H1 (cell line): Measurements from ENCODE around the gene GNG11. TPM values are rescaled to one million over a fixed set of nuclear protein-coding genes. Genes with fewer than 3 reads are reported as not detected.

Experiments used
- CTCF ChIA-PET: fragments of 300-600 bp; sonication (Branson Sonifier 250); formaldehyde crosslinking; loops from one replicate; lab custom pipeline; 2021; ENCODE audit not compliant: partially characterized antibody; lab: Charles Lee
- POLR2A ChIA-PET: fragments of 300-600 bp; sonication (Branson Sonifier 250); formaldehyde crosslinking; loops from one replicate; lab custom pipeline; 2021; ENCODE audit warnings: inconsistent platforms; ENCODE audit not compliant: partially characterized antibody; lab: Charles Lee
- DNase-seq, 2 experiments: peaks; one replicate each; pipeline versions ENCODE4 v3.0.0 to v3.0.0-alpha.2; 2010 to 2022; ENCODE audit warnings: low spot score in 2 of 2, low read depth in 1 of 2, mixed read lengths in 1 of 2
- FAIRE-seq: peaks from 2 replicates; lab custom pipeline; 2011; peaks lifted over from hg19 to GRCh38; lab: Jason Lieb, UNC
- H2AFZ ChIP-seq: 2 replicates; pipeline ENCODE4 v1.8.1; 2012; ENCODE audit warnings: low read length, inconsistent platforms
- H2AK5ac ChIP-seq: 2 replicates; pipeline ENCODE4 v1.6.1; 2013; ENCODE audit warnings: low read depth, low read length
- H2BK120ac ChIP-seq: replicated peaks from 2 replicates; pipeline ENCODE3; 2013; ENCODE audit warnings: low read depth, low read length, inconsistent platforms
- H2BK12ac ChIP-seq: 2 replicates; pipeline ENCODE4 v1.6.1; 2013; ENCODE audit warnings: low read depth, low read length
- H2BK15ac ChIP-seq: 2 replicates; pipeline ENCODE4 v1.6.1; 2013; ENCODE audit warnings: low read length
- H2BK20ac ChIP-seq: 2 replicates; pipeline ENCODE4 v1.6.1; 2013; ENCODE audit warnings: low read length
- H2BK5ac ChIP-seq: 2 replicates; pipeline ENCODE4 v1.6.1; 2013; ENCODE audit warnings: low read depth, low read length
- H3K14ac ChIP-seq: 2 replicates; pipeline ENCODE4 v1.6.1; 2013; ENCODE audit warnings: inconsistent platforms; ENCODE audit not compliant: insufficient read length
- H3K18ac ChIP-seq: 2 replicates; pipeline ENCODE4 v1.6.1; 2013; ENCODE audit warnings: low read length; ENCODE audit errors: extremely low read depth
- H3K23ac ChIP-seq: 2 replicates; pipeline ENCODE4 v1.6.1; 2013; ENCODE audit warnings: inconsistent platforms; ENCODE audit not compliant: insufficient read length
- H3K23me2 ChIP-seq: 2 replicates; pipeline ENCODE4 v1.6.1; 2013; ENCODE audit warnings: low read depth, low read length
- H3K27ac ChIP-seq: 2 replicates; pipeline ENCODE4 v1.6.1; 2011; ENCODE audit warnings: low read depth, low read length, inconsistent platforms
- H3K27me3 ChIP-seq, 4 experiments: replicated peaks in 1 of 4; 1 replicate in 1 of 4; 2 replicates in 3 of 4; pipeline versions ENCODE4 v1.6.1 to v1.8.1; 2011 to 2013; ENCODE audit warnings: low read length in 3 of 4, mild to moderate bottlenecking in 3 of 4, inconsistent platforms in 2 of 4, mixed read lengths in 2 of 4, moderate library complexity in 1 of 4; ENCODE audit not compliant: control insufficient read depth in 3 of 4, insufficient read depth in 3 of 4; ENCODE audit errors: extremely low read depth in 1 of 4
- H3K36me3 ChIP-seq, 4 experiments: 2 replicates each; pipeline versions ENCODE4 v1.6.1 to v1.8.1; 2011 to 2013; ENCODE audit warnings: mild to moderate bottlenecking in 4 of 4, low read length in 3 of 4, moderate library complexity in 2 of 4, control low read depth in 1 of 4, inconsistent platforms in 1 of 4; ENCODE audit not compliant: insufficient read depth in 4 of 4, control insufficient read depth in 2 of 4
- H3K4ac ChIP-seq: replicated peaks from 2 replicates; pipeline ENCODE3; 2013; ENCODE audit warnings: low read length, low read depth, mixed read lengths, inconsistent platforms; ENCODE audit not compliant: insufficient read length
- H3K4me1 ChIP-seq, 4 experiments: replicated peaks in 1 of 4; 1 replicate in 1 of 4; 2 replicates in 3 of 4; pipeline versions ENCODE4 v1.6.1 to v1.8.1; 2011 to 2013; ENCODE audit warnings: low read length in 3 of 4, inconsistent platforms in 2 of 4, mixed read lengths in 1 of 4; ENCODE audit not compliant: insufficient read depth in 4 of 4, control insufficient read depth in 3 of 4
- H3K4me2 ChIP-seq, 2 experiments: 2 replicates each; pipeline versions ENCODE4 v1.6.1 to v1.8.1; 2011 to 2013; ENCODE audit warnings: low read depth in 2 of 2, low read length in 2 of 2, control low read depth in 1 of 2, inconsistent platforms in 1 of 2, mild to moderate bottlenecking in 1 of 2; ENCODE audit not compliant: insufficient read depth in 1 of 2
- H3K4me3 ChIP-seq, 4 experiments: fragments of 200-600, 300-600 bp in 1 of 4; sonication (generic), shearing (Covaris generic), sonication (Bioruptor Twin) in 1 of 4; 2 replicates each; pipeline versions ENCODE4 v1.5.1 to v1.8.1; 2011 to 2016; ENCODE audit warnings: low read length in 4 of 4, low read depth in 3 of 4, control low read depth in 2 of 4, inconsistent platforms in 2 of 4, mild to moderate bottlenecking in 2 of 4, mixed read lengths in 1 of 4, moderate library complexity in 1 of 4; ENCODE audit not compliant: insufficient read depth in 2 of 4; ENCODE audit errors: extremely low read depth in 1 of 4
- H3K56ac ChIP-seq: replicated peaks from 2 replicates; pipeline ENCODE3; 2013; ENCODE audit warnings: low read depth, mild to moderate bottlenecking, mixed read lengths, low read length, inconsistent platforms; ENCODE audit not compliant: insufficient read length
- H3K79me1 ChIP-seq: 2 replicates; pipeline ENCODE4 v1.6.1; 2013; ENCODE audit warnings: low read depth, low read length, control low read depth
- H3K79me2 ChIP-seq, 2 experiments: 2 replicates each; pipeline versions ENCODE4 v1.6.1 to v1.8.1; 2012 to 2013; ENCODE audit warnings: low read length in 2 of 2, mild to moderate bottlenecking in 2 of 2, inconsistent platforms in 1 of 2; ENCODE audit not compliant: insufficient read depth in 2 of 2, control insufficient read depth in 1 of 2
- H3K9ac ChIP-seq, 4 experiments: replicated peaks in 1 of 4; 1 replicate in 1 of 4; 2 replicates in 3 of 4; pipeline versions ENCODE4 v1.6.1 to v1.8.1; 2011 to 2013; ENCODE audit warnings: low read depth in 3 of 4, low read length in 3 of 4, control low read depth in 2 of 4, mild to moderate bottlenecking in 2 of 4, moderate library complexity in 2 of 4, inconsistent platforms in 1 of 4; ENCODE audit errors: extremely low read depth in 1 of 4
- H3K9me3 ChIP-seq, 2 experiments: 2 replicates each; pipeline versions ENCODE4 v1.6.1 to v1.8.1; 2012 to 2013; ENCODE audit warnings: mild to moderate bottlenecking in 2 of 2, moderate library complexity in 2 of 2, control low read depth in 1 of 2, inconsistent platforms in 1 of 2, low read depth in 1 of 2, low read length in 1 of 2, mixed read lengths in 1 of 2; ENCODE audit not compliant: insufficient read depth in 2 of 2
- H4K20me1 ChIP-seq, 2 experiments: replicated peaks in 1 of 2; 2 replicates each; pipeline versions ENCODE3 to v1.8.1; 2011 to 2013; ENCODE audit warnings: inconsistent platforms in 2 of 2, low read length in 2 of 2, mild to moderate bottlenecking in 1 of 2; ENCODE audit not compliant: insufficient read depth in 2 of 2, control insufficient read depth in 1 of 2
- H4K5ac ChIP-seq: 2 replicates; pipeline ENCODE4 v1.6.1; 2013; ENCODE audit warnings: low read length, low read depth, mixed read lengths, inconsistent platforms; ENCODE audit not compliant: insufficient read length
- H4K8ac ChIP-seq: 2 replicates; pipeline ENCODE4 v1.8.0; 2013; ENCODE audit warnings: mild to moderate bottlenecking, moderate library complexity, low read length, inconsistent platforms; ENCODE audit not compliant: insufficient read depth; ENCODE audit errors: extremely low read depth
- H4K91ac ChIP-seq: replicated peaks from 2 replicates; pipeline ENCODE3; 2013; ENCODE audit warnings: low read length, mixed read lengths, inconsistent platforms; ENCODE audit not compliant: insufficient read length
- CHD2 ChIP-seq: IDR thresholded peaks from 2 replicates; pipeline ENCODE4 v1.6.1; 2012; ENCODE audit warnings: low read length, improper control_type of control experiment
- CREB1 ChIP-seq: IDR thresholded peaks from 2 replicates; pipeline ENCODE4 v1.6.1; 2012; ENCODE audit warnings: inconsistent platforms
- EZH2 ChIP-seq: fragments of 200-600 bp; sonication (generic); IDR thresholded peaks from 2 replicates; pipeline ENCODE4 v1.7.1; 2012; ENCODE audit warnings: low read depth, mild to moderate bottlenecking, moderate library complexity, low read length, inconsistent platforms; ENCODE audit not compliant: severe bottlenecking
- JUND ChIP-seq: IDR thresholded peaks from 2 replicates; pipeline ENCODE4 v1.6.1; 2011; ENCODE audit warnings: mild to moderate bottlenecking, improper control_type of control experiment, low read length
- RBBP5 ChIP-seq: IDR thresholded peaks from 2 replicates; pipeline ENCODE4 v1.7.1; 2012; ENCODE audit warnings: low read depth, mild to moderate bottlenecking, inconsistent platforms, low read length, moderate library complexity, borderline replicate concordance
- RFX5 ChIP-seq: IDR thresholded peaks from 2 replicates; pipeline ENCODE4 v1.6.1; 2011; ENCODE audit warnings: low read depth, low read length, improper control_type of control experiment, borderline replicate concordance
- SAP30 ChIP-seq: fragments of 300-600 bp; sonication (generic); IDR thresholded peaks from 2 replicates; pipeline ENCODE4 v1.7.1; 2012; ENCODE audit warnings: low read length, moderate library complexity, mild to moderate bottlenecking, inconsistent platforms; ENCODE audit not compliant: insufficient read depth, insufficient replicate concordance
- TAF7 ChIP-seq: optimal IDR thresholded peaks from 2 replicates; pipeline ENCODE3; 2011; ENCODE audit warnings: low read depth, mild to moderate bottlenecking, inconsistent platforms, low read length, moderate library complexity, borderline replicate concordance
- WGBS, 2 experiments: shearing (Covaris generic) in 1 of 2; methylation state at CpG; one replicate each; pipeline versions ENCODE4 v1.1.6 to v1.1.7; 2013 to 2015; ENCODE audit warnings: low lambda C conversion rate in 2 of 2, mixed read lengths in 2 of 2, inconsistent platforms in 1 of 2, low coverage in 1 of 2, missing lambda C conversion rate in 1 of 2; ENCODE audit not compliant: insufficient replicate concordance in 2 of 2, insufficient coverage in 1 of 2, insufficient read length in 1 of 2; ENCODE audit errors: extremely low coverage in 1 of 2, missing lambda C conversion rate in 1 of 2; 5-methylcytosine and 5-hydroxymethylcytosine counted together
- polyA plus RNA-seq, 7 experiments: library from polyadenylated mRNA; depleted of rRNA in 3 of 7; stranded (reverse) in 5 of 7; unstranded in 2 of 7; fragments of >200 nt in 5 of 7; fragments of 200-250 nt in 2 of 7; gene quantifications; 1 replicate in 5 of 7; 2 replicates in 1 of 7; 4 replicates in 1 of 7; pipeline versions ENCODE4 v1.2.1 to v1.2.3, GENCODE V29; 2011 to 2013; ENCODE audit warnings: missing spikeins in 2 of 7, mixed read lengths in 2 of 7
- total RNA-seq: library from RNA; stranded (reverse); fragmentation: NEBNext Ultra II Directional; extraction: Animal tissue kit (Norgen Biotek cat#: 25700); gene quantifications from 2 replicates; pipeline ENCODE4 v1.2.1, GENCODE V29; 2021

GNG11 gene
- total and polyA plus RNA-seq, 2 of the 8 experiments (the other 6 are each of a cell fraction or from before 2014, with no cell fraction given), result 0.38 to 1.3 TPM

DNA sequence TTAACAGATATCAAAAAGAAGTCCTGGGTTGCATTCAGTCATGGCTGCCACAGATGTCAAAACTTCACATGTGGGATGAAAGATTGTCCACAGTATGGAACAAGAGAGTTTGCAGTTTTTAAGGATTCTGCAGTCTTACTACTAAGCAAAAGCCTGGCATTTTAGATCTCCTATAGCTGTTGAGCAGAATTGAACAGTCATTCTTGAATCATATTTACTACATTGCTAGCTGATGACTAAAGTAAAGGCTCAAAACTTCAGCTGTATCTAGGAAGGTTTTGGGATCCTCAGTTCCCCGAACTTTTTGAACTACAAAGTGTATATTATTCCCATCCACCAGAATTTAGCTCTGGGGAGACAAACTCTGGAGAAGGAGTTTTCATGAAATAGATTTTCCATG is 51.6 kb downstream of the GNG11 start:
- DNase-seq (no peak), FAIRE-seq (no peak)
- peaks cover 0 to 5% (median 1%) of the 10 kb centered on the region in 4 experiments; a peak in 2 of 7 replicates for H3K4me1 ChIP-seq
- no peaks in the 10 kb centered on the region for H3K79me2 ChIP-seq
- H3K14ac ChIP-seq, result no peak overlapping the region
- H4K5ac ChIP-seq, result no peak overlapping the region
- H3K79me1 ChIP-seq, result no peaks in the 10 kb centered on the region
- TF ChIP-seq SAP30 (no peak), CREB1 (no peak), CHD2 (no peak), RBBP5 (no peak), EZH2 (no peak), TAF7 (no peak), JUND (no peak), RFX5 (no peak)
- H2AK5ac ChIP-seq, result no peak overlapping the region
- no peak overlapping the region for H3K4me2 ChIP-seq
- WGBS, 2 experiments, result 89% methylated on average over 1 of the region's 1 CpG; no CpG with 5 or more reads in 1 of the 2 experiments
- H3K27me3 ChIP-seq, result no peaks in the 10 kb centered on the region
- no peak overlapping the region for H3K56ac ChIP-seq
- H2BK15ac ChIP-seq, result no peak overlapping the region
- no peak overlapping the region for H3K9ac ChIP-seq
- H4K8ac ChIP-seq, result no peak overlapping the region
- H3K23me2 ChIP-seq, result no peaks in the 10 kb centered on the region
- no peak overlapping the region for H3K27ac ChIP-seq
- ChIA-PET POLR2A (no interaction called here), CTCF (interaction anchor here (0.8 to 1.3 kb wide), 2 partner anchors 39 to 115 kb away, joined by 3 to 4 read pairs; no protein-coding TSS in a partner anchor)
- no peak overlapping the region for H3K18ac ChIP-seq
- no peaks in the 10 kb centered on the region for H3K9me3 ChIP-seq
- H2BK20ac ChIP-seq, result no peak overlapping the region
- H2BK120ac ChIP-seq, result no peak overlapping the region
- no peaks in the 10 kb centered on the region for H3K36me3 ChIP-seq
- H2BK5ac ChIP-seq, result no peak overlapping the region
- no peak overlapping the region for H4K91ac ChIP-seq
- H2BK12ac ChIP-seq, result no peak overlapping the region
- no peaks in the 10 kb centered on the region for H4K20me1 ChIP-seq
- H3K4me3 ChIP-seq, result no peak overlapping the region
- no peak overlapping the region for H2AFZ ChIP-seq
- no peak overlapping the region for H3K23ac ChIP-seq
- no peak overlapping the region for H3K4ac ChIP-seq
